GM12878 (cell line): ENCODE results near the gene TP53INP2. TPM values are rescaled to one million over a fixed set of nuclear protein-coding genes. Genes with fewer than 3 reads are reported as not detected.

Source experiments
- ATAC-seq: fragments of 200-7000 bp; cut with Tn5 transposase; 3 replicates; pipeline ENCODE4 v1.9.1; 2020; ENCODE audit warnings: mild to moderate bottlenecking, moderate library complexity
- BruUV-seq: library from RNA; stranded (reverse); fragments of 400-500 nt; replicated peaks from 2 replicates; lab custom pipeline; 2021; lab: Mats Ljungman, UMichigan
- CTCF ChIA-PET: fragments of 300-600 bp; sonication (Branson Sonifier 250); formaldehyde crosslinking; extraction: SDS; loops from one replicate; lab custom pipeline; 2021; ENCODE audit warnings: inconsistent platforms; lab: Yijun Ruan, JAX
- POLR2A ChIA-PET: fragments of 350-600 bp; formaldehyde crosslinking; extraction: SDS; loops from one replicate; lab custom pipeline; 2021; ENCODE audit warnings: inconsistent platforms; lab: Charles Lee
- RAD21 ChIA-PET: fragments of 300-600 bp; sonication (Branson Sonifier 250); formaldehyde crosslinking; loops from one replicate; lab custom pipeline; 2023; ENCODE audit warnings: antibody characterized with exemption; ENCODE audit not compliant: unreplicated experiment; lab: Charles Lee
- SMC1A ChIA-PET: fragments of 300-600 bp; sonication (Branson Sonifier 250); formaldehyde crosslinking; loops from one replicate; lab custom pipeline; 2023; ENCODE audit not compliant: unreplicated experiment, uncharacterized antibody; lab: Charles Lee
- DNase-seq: peaks from one replicate; pipeline ENCODE4 v3.0.0-alpha.2; 2011; ENCODE audit warnings: low read depth, low spot score
- FAIRE-seq: peaks from 3 replicates; lab custom pipeline; 2011; peaks lifted over from hg19 to GRCh38; lab: Jason Lieb, UNC
- H2AFZ ChIP-seq: 2 replicates; pipeline ENCODE4 v1.6.0; 2011; ENCODE audit warnings: low read depth, low read length, control low read depth; ENCODE audit not compliant: control insufficient read depth
- H3K27ac ChIP-seq: 2 replicates; pipeline ENCODE4 v1.5.1; 2011; ENCODE audit warnings: control low read depth; ENCODE audit not compliant: control insufficient read depth, insufficient read depth
- H3K27me3 ChIP-seq, 2 experiments: replicated peaks in 1 of 2; 2 replicates each; pipeline versions ENCODE4 v1.6.0 to v1.6.1; 2011; ENCODE audit warnings: low read length in 1 of 2; ENCODE audit not compliant: control insufficient read depth in 2 of 2, insufficient read depth in 2 of 2
- H3K36me3 ChIP-seq, 2 experiments: 2 replicates each; pipeline ENCODE4 v1.5.1; 2011; ENCODE audit warnings: low read length in 1 of 2; ENCODE audit not compliant: control insufficient read depth in 2 of 2, insufficient read depth in 2 of 2
- H3K4me1 ChIP-seq: 2 replicates; pipeline ENCODE4 v1.6.1; 2011; ENCODE audit warnings: mild to moderate bottlenecking, low read length, moderate library complexity, mixed read lengths; ENCODE audit not compliant: control insufficient read depth, insufficient read depth
- H3K4me2 ChIP-seq: 2 replicates; pipeline ENCODE4 v1.6.0; 2011; ENCODE audit warnings: control low read depth; ENCODE audit not compliant: control insufficient read depth, insufficient read depth
- H3K4me3 ChIP-seq: fragments of 200-600 bp; sonication (generic); 2 replicates; pipeline ENCODE4 v1.5.1; 2016
- H3K79me2 ChIP-seq: 2 replicates; pipeline ENCODE4 v1.6.0; 2011; ENCODE audit warnings: low read length; ENCODE audit not compliant: control insufficient read depth, insufficient read depth
- H3K9ac ChIP-seq: 2 replicates; pipeline ENCODE4 v1.8.0; 2011; ENCODE audit warnings: low read length, control low read depth, mixed read lengths; ENCODE audit not compliant: control insufficient read depth, insufficient read depth
- H3K9me3 ChIP-seq: replicated peaks from 3 replicates; pipeline ENCODE4 v1.5.1; 2011; ENCODE audit warnings: mild to moderate bottlenecking, low read length; ENCODE audit not compliant: control insufficient read depth, insufficient read depth
- H4K20me1 ChIP-seq: 2 replicates; pipeline ENCODE4 v1.6.0; 2011; ENCODE audit not compliant: control insufficient read depth, insufficient read depth
- BACH1 ChIP-seq: fragments of 450-650 bp; IDR thresholded peaks from 2 replicates; pipeline ENCODE4 v1.6.1; 2017; ENCODE audit warnings: mild to moderate bottlenecking, borderline replicate concordance
- FOXK2 ChIP-seq: fragments of 450-650 bp; IDR thresholded peaks from 2 replicates; pipeline ENCODE4 v1.6.1; 2017; ENCODE audit warnings: mild to moderate bottlenecking, moderate library complexity
- HSF1 ChIP-seq: fragments of 150-350 bp; IDR thresholded peaks from 2 replicates; pipeline ENCODE4 v1.6.1; 2014; ENCODE audit warnings: mild to moderate bottlenecking, low read depth, low read length
- KDM1A ChIP-seq: fragments of 200-600 bp; sonication (generic); IDR thresholded peaks from 2 replicates; pipeline ENCODE4 v1.6.1; 2016; ENCODE audit warnings: borderline replicate concordance
- NR2C2 ChIP-seq: IDR thresholded peaks from 2 replicates; pipeline ENCODE4 v1.6.1; 2011; ENCODE audit warnings: borderline replicate concordance, low read depth; ENCODE audit not compliant: control insufficient read depth, insufficient read length
- PAX8 ChIP-seq: fragments of 450-650 bp; IDR thresholded peaks from 2 replicates; pipeline ENCODE4 v1.6.1; 2017; ENCODE audit warnings: mild to moderate bottlenecking, moderate library complexity
- RBBP5 ChIP-seq: fragments of 200-600 bp; sonication (generic); conservative IDR thresholded peaks from 2 replicates; pipeline ENCODE4 v1.6.1; 2016
- SUZ12 ChIP-seq: fragments of 200-600 bp; sonication (generic); IDR thresholded peaks from one replicate; pipeline ENCODE4 v1.6.1; 2018; ENCODE audit warnings: antibody characterized with exemption, mild to moderate bottlenecking; ENCODE audit not compliant: unreplicated experiment
- TCF3 ChIP-seq: IDR thresholded peaks from 2 replicates; pipeline ENCODE4 v1.6.1; 2012; ENCODE audit warnings: low read depth, mild to moderate bottlenecking, low read length, borderline replicate concordance; ENCODE audit not compliant: insufficient read depth
- ZBTB33 ChIP-seq: fragments of 450-650 bp; IDR thresholded peaks from 2 replicates; pipeline ENCODE4 v1.6.1; 2017; ENCODE audit warnings: mild to moderate bottlenecking
- ZNF622 ChIP-seq: fragments of 450-650 bp; IDR thresholded peaks from 2 replicates; pipeline ENCODE4 v1.6.1; 2017; ENCODE audit warnings: mild to moderate bottlenecking, inconsistent platforms
- ZZZ3 ChIP-seq: IDR thresholded peaks from 2 replicates; pipeline ENCODE4 v1.6.1; 2011; ENCODE audit warnings: low read depth; ENCODE audit not compliant: control insufficient read depth, insufficient read length
- WGBS: methylation state at CpG from one replicate; pipeline ENCODE4 v1.1.6; 2016; ENCODE audit warnings: low lambda C conversion rate; ENCODE audit not compliant: insufficient replicate concordance, insufficient coverage; ENCODE audit errors: missing lambda C conversion rate; 5-methylcytosine and 5-hydroxymethylcytosine counted together
- in situ Hi-C: fragments of 300-500 bp; cut with MboI; formaldehyde crosslinking; loops from 9 replicates; pipeline ENCODE4 v1.14.3; 2018; ENCODE audit warnings: mixed read lengths
- intact Hi-C: fragments of 100-400 bp; cut with micrococcal nuclease; formaldehyde crosslinking; loops from one replicate; pipeline ENCODE4 v1.14.2; 2022; ENCODE audit not compliant: unreplicated experiment
- polyA plus RNA-seq, 11 experiments: library from polyadenylated mRNA; depleted of rRNA in 4 of 11; unstranded in 6 of 11; stranded (reverse) in 5 of 11; fragments of >200 nt; fragmentation: Nextera tagmentation in 4 of 11; fragmentation: Illumina TruSeq in 1 of 11; extraction: Ambion mirVana in 4 of 11; extraction: Trizol in 1 of 11; gene quantifications; 1 replicate in 1 of 11; 2 replicates in 10 of 11; pipeline versions ENCODE4 v1.2.1 to v1.2.3, GENCODE V29; 2011 to 2016; ENCODE audit warnings: inconsistent platforms in 2 of 11, missing spikeins in 2 of 11, low read depth in 1 of 11
- total RNA-seq, 4 experiments: library from RNA; depleted of rRNA in 3 of 4; stranded (reverse); fragments of >200 nt in 3 of 4; fragmentation: Illumina TruSeq in 1 of 4; extraction: Trizol in 1 of 4; gene quantifications; 2 replicates each; pipeline versions ENCODE4 v1.2.1 to v1.2.3, GENCODE V29; 2013 to 2021

TP53INP2 gene
- total and polyA plus RNA-seq, 10 of the 15 experiments (the other 5 are each of a cell fraction or from before 2014, with no cell fraction given) = 2.8 to 16.0 (median 4.0) TPM

GRCh38 chr20:34744340-34744739 lies 40.2 kb downstream of the TP53INP2 start:
- H3K4me3 ChIP-seq = no peak overlapping the region
- 69% methylated on average over 3 of the region's 3 CpGs for WGBS
- SMC1A ChIA-PET = interaction anchor here (1.7 kb wide), 1 partner anchor 18 kb away, joined by 4 read pairs; no protein-coding TSS in a partner anchor
- FAIRE-seq (no peak), DNase-seq (no peak), ATAC-seq (no peak)
- no peak overlapping the region for H2AFZ ChIP-seq
- CTCF ChIA-PET = interaction anchor here (0.6 to 1.1 kb wide), 2 partner anchors 25 to 798 kb away, joined by 3 read pairs; no protein-coding TSS in a partner anchor
- in situ Hi-C loops = no loop called here
- no peak overlapping the region for H3K9ac ChIP-seq
- peaks cover 11% of the 10 kb centered on the region for H3K4me1 ChIP-seq
- peaks cover 5 to 28% of the 10 kb centered on the region in 2 experiments for H3K36me3 ChIP-seq
- H3K27me3 ChIP-seq = no peaks in the 10 kb centered on the region
- POLR2A ChIA-PET = no interaction called here
- no TSS peak for BruUV-seq
- H3K4me2 ChIP-seq = no peak overlapping the region
- H3K27ac ChIP-seq = no peak overlapping the region
- intact Hi-C loops = no loop called here
- TF ChIP-seq ZNF622 (no peak), HSF1 (no peak)
- RAD21 ChIA-PET = interaction anchor here (1.5 kb wide), 1 partner anchor 24 kb away, joined by 3 read pairs; no protein-coding TSS in a partner anchor
- H3K9me3 ChIP-seq = no peaks in the 10 kb centered on the region
- H3K79me2 ChIP-seq = no peaks in the 10 kb centered on the region
- no peaks in the 10 kb centered on the region for H4K20me1 ChIP-seq

- SMC1A ChIA-PET = interaction anchor here (0.9 to 1.3 kb wide), 2 partner anchors 23 to 41 kb away, joined by 3 to 4 read pairs; no protein-coding TSS in a partner anchor
- no peaks in the 10 kb centered on the region for H3K27me3 ChIP-seq
- no peak for FAIRE-seq
- no peaks in the 10 kb centered on the region for H4K20me1 ChIP-seq
- H2AFZ ChIP-seq = no peak overlapping the region
- no TSS peak for BruUV-seq
- H3K9ac ChIP-seq = no peak overlapping the region
- H3K4me3 ChIP-seq = no peak overlapping the region
- no peak for ATAC-seq
- no peak for DNase-seq
- CTCF ChIA-PET = interaction anchor here (1.1 kb wide), 1 partner anchor 25 kb away, joined by 3 read pairs; no protein-coding TSS in a partner anchor
- no peaks in the 10 kb centered on the region for H3K9me3 ChIP-seq
- intact Hi-C loops (no loop called here), in situ Hi-C loops (no loop called here)
- no peaks in the 10 kb centered on the region for H3K79me2 ChIP-seq
- H3K36me3 ChIP-seq = peaks cover 10 to 28% of the 10 kb centered on the region in 2 experiments
- RAD21 ChIA-PET = interaction anchor here (0.9 kb wide), 1 partner anchor 9 kb away, joined by 3 read pairs; no protein-coding TSS in a partner anchor
- POLR2A ChIA-PET = no interaction called here
- no peak overlapping the region for H3K27ac ChIP-seq
- WGBS = 95% methylated on average over 1 of the region's 1 CpG
- no peak overlapping the region for H3K4me2 ChIP-seq
- H3K4me1 ChIP-seq = peaks cover 11% of the 10 kb centered on the region
- TF ChIP-seq TCF3 (no peak), ZZZ3 (no peak), PAX8 (no peak), BACH1 (no peak), ZBTB33 (no peak), SUZ12 (no peak), NR2C2 (no peak), FOXK2 (no peak), RBBP5 (no peak), KDM1A (no peak)
Observed at GRCh38 chr20:34744847-34745246, 40.7 kb downstream of the TP53INP2 start.
